Measurements from ENCODE around the gene TVP23C.
"Not testable (repeated sequence)": the region's sequence is repeated elsewhere in the genome, so short reads cannot be mapped to it uniquely, and the experiment has no call there.

TVP23C gene

GRCh38 chr17:15526292-15527218 is 36.7 kb downstream of the TVP23C start:
- DNase-seq (ENCODE audit: low read depth in 1 of 2, low spot score in 1 of 2), result not testable (repeated sequence)

GRCh38 chr17:15524990-15525985 is 38.0 kb downstream of the TVP23C start:
- not testable (repeated sequence) for DNase-seq (ENCODE audit: low read depth in 1 of 2, low spot score in 1 of 2)

GRCh38 chr17:15516150-15516549 is 47.1 kb downstream of the TVP23C start:
- DNase-seq (ENCODE audit: low read depth in 1 of 2, low spot score in 1 of 2), result no peak

GRCh38 chr17:15514469-15514868 is 48.8 kb downstream of the TVP23C start:
- no peak for DNase-seq (ENCODE audit: low read depth in 1 of 2, low spot score in 1 of 2)

- DNase-seq (ENCODE audit: low read depth in 1 of 2, low spot score in 1 of 2), result no peak
Observed at GRCh38 chr17:15513856-15514459, 49.3 kb downstream of the TVP23C start.

GRCh38 chr17:15513058-15513791 is 50.1 kb downstream of the TVP23C start:
- DNase-seq (ENCODE audit: low read depth in 1 of 2, low spot score in 1 of 2), result no peak

GRCh38 chr17:15512071-15512709 is 51.1 kb downstream of the TVP23C start:
- no peak for DNase-seq (ENCODE audit: low read depth in 1 of 2, low spot score in 1 of 2)

GRCh38 chr17:15511142-15511541 is 52.1 kb downstream of the TVP23C start:
- DNase-seq (ENCODE audit: low read depth in 1 of 2, low spot score in 1 of 2), result no peak

GRCh38 chr17:15510361-15510760 is 52.9 kb downstream of the TVP23C start:
- DNase-seq (ENCODE audit: low read depth in 1 of 2, low spot score in 1 of 2), result no peak

- no peak for DNase-seq (ENCODE audit: low read depth in 1 of 2, low spot score in 1 of 2)
Observed at GRCh38 chr17:15509095-15509494, 54.2 kb downstream of the TVP23C start.

- DNase-seq (ENCODE audit: low read depth in 1 of 2, low spot score in 1 of 2), result no peak
Observed at GRCh38 chr17:15508466-15508865, 54.8 kb downstream of the TVP23C start.

GRCh38 chr17:15507896-15508295 is 55.4 kb downstream of the TVP23C start:
- no peak for DNase-seq (ENCODE audit: low read depth in 1 of 2, low spot score in 1 of 2)

GRCh38 chr17:15507001-15507400 is 56.3 kb downstream of the TVP23C start:
- DNase-seq (ENCODE audit: low read depth in 1 of 2, low spot score in 1 of 2), result no peak

- DNase-seq (ENCODE audit: low read depth in 1 of 2, low spot score in 1 of 2), result not testable (repeated sequence)
Observed at GRCh38 chr17:15505708-15506107, 57.6 kb downstream of the TVP23C start.

- DNase-seq (ENCODE audit: low read depth in 1 of 2, low spot score in 1 of 2), result no peak
Observed at GRCh38 chr17:15503731-15504130, 59.6 kb downstream of the TVP23C start.

- peak; percentile 20 to 26 for DNase-seq (ENCODE audit: low read depth in 1 of 2, low spot score in 1 of 2)
Observed at GRCh38 chr17:15502369-15503112, 60.7 kb downstream of the TVP23C start.

GRCh38 chr17:15501793-15502192 is 61.5 kb downstream of the TVP23C start:
- no peak for DNase-seq (ENCODE audit: low read depth in 1 of 2, low spot score in 1 of 2)

- DNase-seq (ENCODE audit: low read depth in 1 of 2, low spot score in 1 of 2), result no peak
Observed at GRCh38 chr17:15501282-15501681, 62.0 kb downstream of the TVP23C start.

GRCh38 chr17:15498107-15498506 is 65.2 kb downstream of the TVP23C start:
- no peak for DNase-seq (ENCODE audit: low read depth in 1 of 2, low spot score in 1 of 2)
